CD4-positive, alpha-beta T cell treated with Interleukin-21 for 1 hour (primary cell): ENCODE data around the gene AIMP2.
"Not testable (repeated sequence)": the region's sequence is repeated elsewhere in the genome, so short reads cannot be mapped to it uniquely, and the experiment has no call there.

Experiments
- DNase-seq: peaks from one replicate; pipeline ENCODE4 v3.0.0-alpha.2; 2020

The AIMP2 gene

GRCh38 chr7:6026820-6027311 lies 17.8 kb downstream of the AIMP2 start:
- peak; percentile 8 for DNase-seq

- DNase-seq: no peak
Observed at GRCh38 chr7:6027806-6028365, 18.8 kb downstream of the AIMP2 start.

GRCh38 chr7:6028563-6028962 lies 19.5 kb downstream of the AIMP2 start:
- DNase-seq: no peak

- DNase-seq: no peak
Observed at GRCh38 chr7:6030988-6031387, 21.9 kb downstream of the AIMP2 start, which contains the start of gene ANKRD61. Gene ANKRD61, plus strand, starts transcription at chr7:6031376. Its CDS starts 0 bp downstream, at chr7:6031376.

GRCh38 chr7:6031567-6031966 lies 22.5 kb downstream of the AIMP2 start:
- DNase-seq: no peak

GRCh38 chr7:6032167-6032566 lies 23.1 kb downstream of the AIMP2 start:
- DNase-seq: peak; percentile 25

GRCh38 chr7:6032641-6033040 lies 23.6 kb downstream of the AIMP2 start:
- DNase-seq: no peak

GRCh38 chr7:6035165-6035564 lies 26.1 kb downstream of the AIMP2 start:
- no peak for DNase-seq

GRCh38 chr7:6035686-6036085 lies 26.6 kb downstream of the AIMP2 start:
- DNase-seq: no peak

GRCh38 chr7:6049780-6050179 lies 40.7 kb downstream of the AIMP2 start:
- no peak for DNase-seq

- not testable (repeated sequence) for DNase-seq
Observed at GRCh38 chr7:6051185-6051584, 42.1 kb downstream of the AIMP2 start.

- DNase-seq: no peak
Observed at GRCh38 chr7:6056616-6057015, 47.5 kb downstream of the AIMP2 start.

- DNase-seq: no peak
Observed at GRCh38 chr7:6057316-6058129, 48.5 kb downstream of the AIMP2 start.

- DNase-seq: not testable (repeated sequence)
Observed at GRCh38 chr7:6059941-6060340, 50.9 kb downstream of the AIMP2 start.

- no peak for DNase-seq
Observed at GRCh38 chr7:6071406-6071805, 62.3 kb downstream of the AIMP2 start.
